Progenitor cell of endocrine pancreas (in vitro differentiated cells): ENCODE measurements around the gene MAGI1. TPM values are rescaled to one million over a fixed set of nuclear protein-coding genes. Genes with fewer than 3 reads are reported as not detected.

Experiments
- DNase-seq: peaks from one replicate; pipeline ENCODE4 v3.0.0; 2021; ENCODE audit warnings: low spot score; ENCODE audit not compliant: unreplicated experiment
- H3K27ac Mint-ChIP-seq: 2 replicates; pipeline ENCODE4 v1.8.0; 2021; ENCODE audit warnings: mild to moderate bottlenecking, moderate library complexity, mixed read lengths
- H3K27me3 Mint-ChIP-seq: 2 replicates; pipeline ENCODE4 v1.8.0; 2021; ENCODE audit warnings: mixed read lengths
- H3K36me3 Mint-ChIP-seq: 2 replicates; pipeline ENCODE4 v1.8.0; 2022; ENCODE audit warnings: mixed read lengths; ENCODE audit not compliant: insufficient read depth
- H3K4me1 Mint-ChIP-seq: 2 replicates; pipeline ENCODE4 v1.8.0; 2021; ENCODE audit warnings: low read depth, mixed read lengths
- H3K4me3 Mint-ChIP-seq: 2 replicates; pipeline ENCODE4 v1.8.0; 2021; ENCODE audit warnings: low read depth, mild to moderate bottlenecking, moderate library complexity, mixed read lengths
- H3K9me3 Mint-ChIP-seq: 2 replicates; pipeline ENCODE4 v1.8.0; 2021; ENCODE audit warnings: low read depth, mixed read lengths
- total RNA-seq: library from RNA; stranded (reverse); gene quantifications from 2 replicates; pipeline ENCODE4 v1.2.1, GENCODE V29; 2021
- TF ChIP-seq, protein P1 (sequence below): fragments of 200-600 bp; sonication (generic); IDR thresholded peaks from one replicate; pipeline ENCODE4 v1.5.0; 2021; ENCODE audit warnings: antibody characterized with exemption, mild to moderate bottlenecking; ENCODE audit not compliant: unreplicated experiment

Gene MAGI1
- total RNA-seq, 1 donor from 2014 or later = 142 TPM

DNA sequence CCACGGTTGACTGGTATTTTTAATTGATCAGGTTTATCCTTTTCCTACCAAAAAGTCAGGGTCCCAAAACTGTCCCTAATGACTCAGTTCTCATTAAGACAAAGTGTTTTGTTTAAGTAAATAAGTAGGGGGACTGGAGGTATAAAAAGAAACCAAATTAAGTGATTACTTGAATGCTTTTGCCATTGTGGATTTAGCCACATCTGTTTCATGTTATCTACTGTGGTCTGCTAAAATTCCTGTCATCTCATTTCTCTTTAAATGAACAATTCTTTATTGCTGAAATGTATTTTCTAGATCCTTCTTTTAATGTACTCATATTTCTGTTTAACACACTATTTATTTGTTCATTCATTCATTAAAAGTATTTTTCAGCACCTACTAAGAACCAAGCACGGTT is 725.1 kb downstream of the MAGI1 start:
- Mint-ChIP-seq H3K27ac (no peak overlapping the region), H3K4me3 (no peak overlapping the region), H3K36me3 (no peaks in the 10 kb centered on the region), H3K27me3 (no peaks in the 10 kb centered on the region), H3K9me3 (peaks cover 10% of the 10 kb centered on the region), H3K4me1 (no peaks in the 10 kb centered on the region)
- TF ChIP-seq, protein P1, sequence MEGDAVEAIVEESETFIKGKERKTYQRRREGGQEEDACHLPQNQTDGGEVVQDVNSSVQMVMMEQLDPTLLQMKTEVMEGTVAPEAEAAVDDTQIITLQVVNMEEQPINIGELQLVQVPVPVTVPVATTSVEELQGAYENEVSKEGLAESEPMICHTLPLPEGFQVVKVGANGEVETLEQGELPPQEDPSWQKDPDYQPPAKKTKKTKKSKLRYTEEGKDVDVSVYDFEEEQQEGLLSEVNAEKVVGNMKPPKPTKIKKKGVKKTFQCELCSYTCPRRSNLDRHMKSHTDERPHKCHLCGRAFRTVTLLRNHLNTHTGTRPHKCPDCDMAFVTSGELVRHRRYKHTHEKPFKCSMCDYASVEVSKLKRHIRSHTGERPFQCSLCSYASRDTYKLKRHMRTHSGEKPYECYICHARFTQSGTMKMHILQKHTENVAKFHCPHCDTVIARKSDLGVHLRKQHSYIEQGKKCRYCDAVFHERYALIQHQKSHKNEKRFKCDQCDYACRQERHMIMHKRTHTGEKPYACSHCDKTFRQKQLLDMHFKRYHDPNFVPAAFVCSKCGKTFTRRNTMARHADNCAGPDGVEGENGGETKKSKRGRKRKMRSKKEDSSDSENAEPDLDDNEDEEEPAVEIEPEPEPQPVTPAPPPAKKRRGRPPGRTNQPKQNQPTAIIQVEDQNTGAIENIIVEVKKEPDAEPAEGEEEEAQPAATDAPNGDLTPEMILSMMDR = no peak
- DNase-seq = no peak

DNA sequence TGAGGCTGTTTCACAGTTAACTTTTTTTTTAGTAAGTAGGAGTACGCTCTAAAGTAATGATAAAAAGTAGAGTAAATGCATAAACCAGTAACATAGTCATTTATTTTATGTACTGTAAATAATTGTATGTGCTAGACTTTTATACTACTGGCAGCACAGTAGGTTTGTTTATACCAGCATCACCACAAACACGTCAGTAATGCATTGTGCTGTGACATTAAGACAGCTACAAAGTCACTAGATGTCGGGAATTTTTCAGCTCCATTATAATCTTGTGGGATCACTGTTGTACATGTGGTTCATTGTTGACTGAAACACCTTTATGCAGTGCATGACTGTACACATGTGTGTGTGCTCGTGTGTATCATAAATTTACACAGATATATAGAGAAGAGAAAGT is 732.9 kb downstream of the MAGI1 start:
- Mint-ChIP-seq H3K36me3 (no peaks in the 10 kb centered on the region), H3K4me3 (no peak overlapping the region), H3K27me3 (no peaks in the 10 kb centered on the region), H3K27ac (no peak overlapping the region), H3K4me1 (no peaks in the 10 kb centered on the region), H3K9me3 (no peaks in the 10 kb centered on the region)
- no peak for DNase-seq
- TF ChIP-seq, protein P1 = no peak

Other genes starting within 250 kb of the MAGI1 start
- 16.8 and 18.9 TPM in 2 replicates for gene SLC25A26, start 182.1 kb upstream of the MAGI1 start, total RNA-seq